Stimulated activated CD8-positive, alpha-beta memory T cell treated with anti-CD3 and anti-CD28 coated beads, Interleukin-12 subunit alpha, Interleukin-12 subunit beta, amount 100 ng/mL, for 4 hours (primary cell): ENCODE data around the gene DNAJC15.
"Not testable (repeated sequence)": the region's sequence is repeated elsewhere in the genome, so short reads cannot be mapped to it uniquely, and the experiment has no call there.

Experiments used
- DNase-seq: peaks from one replicate; pipeline ENCODE4 v3.0.0-alpha.2; 2020; ENCODE audit warnings: low read depth

DNAJC15 gene

DNA sequence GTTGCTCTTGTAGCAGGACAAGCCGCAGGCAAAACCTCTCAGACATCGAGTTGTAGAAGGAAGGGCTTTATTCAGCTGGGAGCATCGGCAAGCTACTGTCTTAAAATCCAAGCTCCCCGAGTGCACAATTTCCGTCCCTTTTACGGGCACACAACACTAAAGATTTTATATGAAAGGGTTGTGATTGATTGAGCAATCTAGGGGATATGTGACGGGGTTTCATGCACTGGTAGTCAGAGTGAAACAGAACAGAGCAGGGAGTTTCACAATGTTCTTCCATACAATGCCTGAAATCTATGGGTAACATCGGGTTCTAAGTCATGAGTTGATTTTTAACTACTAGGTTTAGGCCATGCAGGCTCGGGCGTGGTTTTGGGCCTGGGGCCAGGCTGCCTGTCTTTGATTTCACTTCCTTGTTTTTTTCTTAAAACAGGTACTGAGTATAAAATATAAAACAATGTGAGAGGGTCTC is 22.0 kb downstream of the DNAJC15 start:
- not testable (repeated sequence) for DNase-seq

DNA sequence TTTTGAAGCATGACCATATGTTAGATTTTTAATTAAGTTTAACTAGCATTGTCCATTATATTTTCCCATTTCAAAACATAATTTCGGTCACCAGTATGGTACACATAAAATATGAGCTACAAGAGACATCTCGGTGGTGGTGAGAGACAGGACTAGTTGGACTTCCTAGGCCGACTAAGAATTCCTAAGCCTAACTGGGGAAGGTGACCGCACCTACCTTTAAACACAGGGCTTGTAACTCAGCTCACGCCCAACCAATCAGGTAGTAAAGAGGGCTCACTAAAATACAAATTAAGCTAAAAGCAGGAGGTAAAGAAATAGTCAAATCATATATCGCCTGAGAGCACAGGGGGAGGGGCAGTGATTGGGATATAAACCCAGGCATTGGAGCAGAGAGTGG is 22.9 kb downstream of the DNAJC15 start:
- no peak for DNase-seq

DNA sequence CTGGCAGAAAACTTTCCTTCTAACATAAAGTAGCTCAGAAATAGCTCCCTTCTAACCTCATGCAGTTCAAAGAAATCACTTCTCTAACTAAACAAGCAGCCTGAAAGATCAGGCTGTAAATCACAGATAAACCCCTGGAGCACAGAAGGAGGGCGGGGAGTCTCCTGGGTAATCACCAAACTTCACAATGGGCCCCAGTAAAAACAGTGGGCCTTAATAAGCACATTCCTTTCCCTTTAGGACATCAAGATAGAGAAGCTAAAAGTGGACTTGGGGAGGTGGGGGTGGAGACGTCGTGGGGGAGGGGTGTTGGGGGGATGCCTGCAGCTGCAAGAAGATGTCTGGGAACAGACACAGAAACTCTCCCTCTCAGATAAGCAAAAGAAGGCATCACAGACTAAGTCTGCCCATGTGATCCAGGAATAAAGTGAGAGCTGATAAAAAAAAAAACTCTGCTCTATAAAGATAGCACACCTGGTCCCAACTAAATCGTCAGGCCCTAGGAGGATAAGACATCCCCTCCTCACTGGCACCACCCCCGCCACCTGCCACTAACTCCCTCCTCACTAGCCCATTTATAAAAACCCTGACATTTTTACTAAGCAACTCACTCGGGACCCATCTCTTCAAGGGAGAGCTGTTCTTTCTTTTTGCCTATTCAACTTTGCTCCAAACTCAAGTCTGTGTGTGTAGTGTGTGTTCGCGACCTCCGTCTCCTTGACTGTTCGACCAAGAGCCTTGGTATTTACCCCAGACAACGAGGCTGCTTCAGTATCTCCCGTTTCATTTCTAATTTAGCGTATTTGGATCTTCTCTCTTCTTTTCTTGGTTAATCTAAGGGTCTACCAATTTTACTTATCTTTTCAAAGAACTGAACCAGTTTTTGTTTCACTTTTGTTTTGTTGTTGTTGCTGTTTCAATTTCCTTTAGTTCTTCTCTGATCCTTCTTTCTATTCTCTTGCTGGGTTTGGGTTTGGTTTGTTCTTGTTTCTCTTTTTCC is 31.7 kb downstream of the DNAJC15 start:
- no peak for DNase-seq

GRCh38 chr13:43057653-43058317 is 34.4 kb downstream of the DNAJC15 start:
- no peak for DNase-seq

DNA sequence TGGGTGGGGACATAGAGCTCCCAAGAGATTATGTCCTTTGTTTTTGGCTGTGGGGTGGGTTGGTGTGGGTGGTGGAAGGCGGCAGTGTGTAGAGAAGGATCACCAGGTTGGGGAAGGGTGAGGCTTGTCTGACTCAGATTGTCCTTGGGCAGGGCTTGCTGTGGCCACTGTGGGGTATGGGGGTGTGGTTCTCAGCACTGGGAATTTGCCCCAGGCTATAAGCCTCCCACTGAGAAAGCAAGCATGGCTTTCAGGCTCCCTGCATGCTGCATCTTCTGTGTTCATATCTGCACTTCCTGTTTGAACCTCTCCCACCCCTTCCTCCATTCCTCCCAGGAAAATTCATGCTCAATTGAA is 34.9 kb downstream of the DNAJC15 start:
- no peak for DNase-seq

DNA sequence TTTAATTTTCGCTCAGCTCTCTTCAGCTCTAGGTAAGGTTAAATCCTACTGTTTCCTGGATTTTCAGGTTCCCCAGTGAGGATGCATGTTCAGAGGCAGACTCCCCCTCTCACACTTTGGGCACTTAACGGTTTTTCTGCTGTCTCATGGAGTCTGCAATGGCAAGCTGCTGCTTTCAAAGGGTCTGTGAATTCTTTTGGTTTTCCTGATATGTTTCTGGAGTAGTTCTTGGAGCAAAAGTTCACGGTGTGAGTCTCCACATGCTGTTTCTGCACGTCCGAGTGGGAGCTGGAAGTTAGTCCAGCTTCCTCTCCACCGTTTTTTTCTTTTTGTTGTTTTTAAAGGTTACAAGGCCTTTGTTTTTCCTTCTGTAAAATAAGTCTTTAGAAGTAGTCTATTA is 35.4 kb downstream of the DNAJC15 start:
- no peak for DNase-seq

DNA sequence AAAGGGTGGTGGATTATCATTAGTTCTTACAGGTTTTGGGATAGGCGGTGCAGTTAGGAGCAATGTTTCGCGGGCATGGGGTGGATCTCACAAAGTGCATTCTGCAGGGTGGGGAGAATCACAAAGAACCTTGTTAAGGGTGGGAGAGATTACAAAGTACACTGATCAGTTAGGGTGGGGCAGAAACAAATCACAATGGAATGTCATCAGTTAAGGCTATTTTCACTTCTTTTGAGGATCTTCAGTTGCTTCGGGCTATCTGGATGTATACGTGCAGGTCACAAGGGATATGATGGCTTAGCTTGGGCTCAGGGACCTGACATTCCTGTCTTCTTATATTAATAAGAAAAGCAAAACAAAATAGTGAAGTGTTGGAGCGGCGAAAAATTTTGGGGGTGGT is 36.4 kb downstream of the DNAJC15 start:
- DNase-seq, result not testable (repeated sequence)

DNA sequence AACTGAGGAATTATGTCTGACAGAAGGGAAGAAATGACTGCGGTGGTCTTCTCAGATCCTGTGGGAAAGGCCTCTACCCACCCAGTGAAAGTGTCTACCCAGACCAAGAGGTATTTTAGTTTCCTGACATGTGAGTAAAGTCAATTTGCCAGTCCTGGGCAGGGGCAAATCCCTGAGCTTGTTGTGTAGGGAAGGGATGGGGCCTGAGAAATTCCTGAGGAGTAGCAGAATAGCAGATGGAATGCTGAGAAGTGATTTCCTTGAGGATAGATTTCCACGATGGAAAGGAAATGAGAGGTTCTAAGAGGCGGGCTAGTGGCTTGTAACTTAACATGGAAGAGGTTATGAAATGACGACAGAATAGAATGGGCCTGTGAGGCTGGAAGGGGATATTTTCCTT is 37.4 kb downstream of the DNAJC15 start:
- not testable (repeated sequence) for DNase-seq

- DNase-seq, result no peak
These were observed 38.3 kb downstream of the DNAJC15 start for GRCh38 chr13:43061496-43062280.

DNA sequence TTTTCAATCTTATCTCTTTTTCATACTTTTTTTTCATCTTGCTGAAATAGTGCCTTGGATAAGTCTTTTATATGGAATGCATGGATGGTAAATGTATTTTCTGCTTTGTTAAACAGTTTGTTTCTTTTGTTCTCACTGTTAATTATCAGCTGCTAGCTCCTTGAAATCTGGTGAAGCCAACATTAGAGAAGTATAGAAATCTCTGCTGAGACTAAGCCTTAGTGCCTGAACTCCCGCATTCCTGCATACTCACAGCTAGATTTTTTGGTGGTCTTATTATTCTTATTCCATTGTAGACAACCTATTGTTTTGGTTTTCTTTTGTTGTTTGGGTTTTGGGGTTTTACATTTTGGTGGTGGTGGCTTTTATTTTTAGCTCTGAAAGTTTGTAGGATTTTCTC is 48.4 kb downstream of the DNAJC15 start:
- no peak for DNase-seq

GRCh38 chr13:43072394-43072793 is 49.0 kb downstream of the DNAJC15 start:
- DNase-seq, result no peak

DNA sequence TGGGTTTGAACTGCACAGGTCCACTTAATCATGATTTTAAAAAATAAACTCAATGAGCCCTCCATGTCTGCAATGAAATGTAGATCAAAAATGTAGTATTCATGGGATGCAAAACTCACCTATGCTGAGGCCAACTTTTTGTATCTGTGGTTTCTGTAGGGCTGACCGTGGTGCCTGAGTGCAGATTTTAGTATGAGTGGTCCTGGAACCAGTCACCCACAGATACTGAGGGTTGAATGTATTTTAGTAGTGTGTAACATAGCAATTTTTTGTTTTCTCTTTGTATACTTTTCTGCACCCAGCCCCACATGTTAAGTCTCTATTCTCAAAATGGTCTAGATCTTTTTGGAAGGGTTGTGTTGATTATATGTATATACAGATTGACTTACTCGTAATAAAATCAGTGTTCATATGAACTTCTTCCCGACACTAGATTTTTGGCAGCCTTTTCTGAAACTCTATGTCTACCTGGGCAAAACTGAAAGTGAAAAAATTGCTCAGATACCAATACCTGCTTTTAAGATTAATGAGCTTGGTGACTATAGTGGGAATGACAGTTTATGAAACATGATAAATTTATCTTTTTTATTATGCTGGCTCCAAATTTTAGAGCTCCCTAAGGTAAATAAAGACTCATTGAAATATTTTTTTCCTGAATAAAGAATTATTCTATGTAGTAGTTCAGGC is 51.6 kb downstream of the DNAJC15 start:
- DNase-seq, result no peak

- not testable (repeated sequence) for DNase-seq
These were observed 52.1 kb downstream of the DNAJC15 start for GRCh38 chr13:43075511-43075902.

- no peak for DNase-seq
These were observed 53.7 kb downstream of the DNAJC15 start for GRCh38 chr13:43077046-43077445.

GRCh38 chr13:43077461-43077860 is 54.1 kb downstream of the DNAJC15 start:
- no peak for DNase-seq

DNA sequence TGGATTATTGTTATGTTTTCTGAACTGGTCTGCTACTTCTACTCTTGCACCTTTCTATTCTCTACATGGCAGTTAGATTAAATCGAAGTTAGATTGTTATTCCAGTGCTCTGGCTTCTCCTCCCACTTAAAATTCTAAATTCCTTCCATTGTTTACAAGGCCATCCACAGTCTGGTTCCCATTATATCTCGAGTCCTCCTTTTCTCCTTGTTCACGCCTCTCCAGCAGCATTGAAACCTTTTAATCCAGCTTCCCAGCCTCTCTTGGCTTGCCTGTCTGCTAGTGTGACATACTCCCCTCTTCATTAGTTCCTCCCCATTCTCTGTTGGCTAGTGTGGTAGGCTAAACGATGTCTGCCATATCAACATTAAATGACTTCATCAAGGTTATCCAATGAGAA is 54.5 kb downstream of the DNAJC15 start:
- no peak for DNase-seq

GRCh38 chr13:43078399-43078798 is 55.0 kb downstream of the DNAJC15 start:
- DNase-seq, result no peak

- no peak for DNase-seq
These were observed 56.1 kb downstream of the DNAJC15 start for GRCh38 chr13:43079392-43079931.

DNA sequence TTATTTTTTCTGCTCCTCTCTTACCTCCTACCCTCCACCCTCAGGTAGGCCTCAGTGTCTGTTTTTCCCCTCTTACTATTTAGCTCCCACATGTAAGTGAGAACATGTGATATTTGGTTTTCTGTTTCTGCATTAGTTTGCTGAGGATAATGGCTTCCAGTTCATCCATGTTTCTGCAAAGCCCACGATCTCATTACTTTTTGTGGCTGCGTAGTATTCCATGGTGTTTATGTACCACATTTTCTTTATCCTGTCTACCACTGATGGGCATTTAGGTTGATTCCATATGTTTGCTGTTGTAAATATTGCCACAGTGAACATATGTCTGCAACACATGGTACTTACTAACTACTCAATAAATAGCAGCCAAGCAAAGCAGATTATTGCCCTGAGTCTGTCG is 56.8 kb downstream of the DNAJC15 start:
- no peak for DNase-seq

DNA sequence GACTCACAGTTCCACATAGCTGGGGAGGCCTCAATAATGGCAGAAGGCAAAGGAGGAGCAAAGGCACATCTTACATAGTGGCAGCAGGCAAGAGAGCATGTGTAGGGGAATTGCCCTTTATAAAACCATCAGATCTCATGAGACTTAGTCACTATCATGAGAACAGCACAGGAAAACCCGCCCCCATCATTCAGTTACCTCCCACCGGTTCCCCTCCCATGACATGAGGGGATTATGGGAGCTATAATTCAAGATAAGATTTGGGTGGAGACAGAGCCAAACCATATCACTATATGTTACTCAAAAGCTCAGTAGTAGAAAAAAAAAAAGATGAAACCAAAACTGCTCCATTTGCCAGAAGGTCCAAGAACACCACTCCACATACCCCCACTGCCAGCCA is 58.5 kb downstream of the DNAJC15 start:
- DNase-seq, result no peak

DNA sequence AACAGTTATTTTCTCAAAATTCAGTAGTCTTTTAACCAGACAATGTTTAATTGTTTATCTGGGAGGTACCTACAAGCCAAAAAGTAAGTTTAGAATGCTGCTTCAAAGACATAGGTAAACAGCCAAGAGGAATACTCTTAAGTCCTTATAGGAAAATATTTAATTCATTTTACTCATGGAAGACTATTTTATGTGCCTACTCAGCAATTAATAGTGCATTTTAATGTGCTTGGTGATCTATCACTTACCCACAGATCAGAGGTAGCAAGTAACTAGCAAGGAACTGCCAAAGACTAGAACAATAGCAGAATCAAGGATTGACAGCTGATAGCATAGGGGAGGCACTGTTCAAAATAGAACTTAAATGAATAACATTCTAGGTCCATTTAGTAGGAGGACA is 60.4 kb downstream of the DNAJC15 start:
- DNase-seq, result no peak

DNA sequence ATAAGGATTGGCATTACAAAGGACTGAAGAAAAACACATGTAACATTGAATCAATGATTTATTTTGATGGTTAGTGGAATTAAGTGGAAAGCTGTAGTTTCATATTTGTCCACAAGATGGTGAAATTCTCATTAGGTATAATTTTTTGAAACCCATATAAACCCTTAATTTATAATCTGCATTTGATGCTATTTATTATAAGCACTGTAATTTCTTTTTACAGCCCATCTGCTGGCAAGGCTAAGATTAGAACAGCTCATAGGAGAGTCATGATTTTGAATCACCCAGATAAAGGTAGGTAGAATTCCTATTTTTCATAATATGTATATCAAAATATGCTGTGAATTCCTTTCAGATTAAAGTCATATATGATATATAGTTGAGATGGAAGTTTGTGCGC is 62.2 kb downstream of the DNAJC15 start:
- DNase-seq, result no peak
